RWPE2 (cell line): ENCODE results near the gene KIAA1217.

ENCODE experiments used
- ATAC-seq: fragments of 200-7000 bp; cut with Tn5 transposase; 3 replicates; pipeline ENCODE4 v1.9.1; 2021; ENCODE audit warnings: low read depth
- DNase-seq: peaks from one replicate; pipeline ENCODE4 v3.0.0-alpha.2; 2020; ENCODE audit warnings: low spot score
- H3K27ac ChIP-seq: fragments of 450-650 bp; 2 replicates; pipeline ENCODE4 v1.5.1; 2017; ENCODE audit warnings: mild to moderate bottlenecking; ENCODE audit not compliant: poor library complexity, severe bottlenecking
- H3K27me3 ChIP-seq: fragments of 250-450 bp; sonication (Bioruptor Pico); 2 replicates; pipeline ENCODE4 v1.5.1; 2021; ENCODE audit warnings: mild to moderate bottlenecking, moderate library complexity; ENCODE audit not compliant: insufficient read depth, poor library complexity, severe bottlenecking
- H3K36me3 ChIP-seq: fragments of 250-450 bp; sonication (Bioruptor Pico); 2 replicates; pipeline ENCODE4 v1.5.1; 2020; ENCODE audit warnings: low read depth, mild to moderate bottlenecking, moderate library complexity
- H3K4me1 ChIP-seq: fragments of 250-450 bp; sonication (Bioruptor Pico); 2 replicates; pipeline ENCODE4 v1.5.1; 2021; ENCODE audit warnings: mild to moderate bottlenecking, moderate library complexity; ENCODE audit not compliant: insufficient read depth, poor library complexity, severe bottlenecking
- H3K4me3 ChIP-seq: fragments of 250-450 bp; sonication (Bioruptor Pico); 2 replicates; pipeline ENCODE4 v1.5.1; 2021; ENCODE audit warnings: mild to moderate bottlenecking, moderate library complexity; ENCODE audit not compliant: severe bottlenecking
- H3K9me3 ChIP-seq: fragments of 250-450 bp; sonication (Bioruptor Pico); 2 replicates; pipeline ENCODE4 v1.5.1; 2021; ENCODE audit warnings: mild to moderate bottlenecking, moderate library complexity; ENCODE audit not compliant: severe bottlenecking
- TF ChIP-seq, protein P1 (sequence below): fragments of 450-650 bp; IDR thresholded peaks from one replicate; pipeline ENCODE4 v1.5.1; 2017; ENCODE audit warnings: mild to moderate bottlenecking, moderate library complexity; ENCODE audit not compliant: poor library complexity, severe bottlenecking

The KIAA1217 gene

DNA sequence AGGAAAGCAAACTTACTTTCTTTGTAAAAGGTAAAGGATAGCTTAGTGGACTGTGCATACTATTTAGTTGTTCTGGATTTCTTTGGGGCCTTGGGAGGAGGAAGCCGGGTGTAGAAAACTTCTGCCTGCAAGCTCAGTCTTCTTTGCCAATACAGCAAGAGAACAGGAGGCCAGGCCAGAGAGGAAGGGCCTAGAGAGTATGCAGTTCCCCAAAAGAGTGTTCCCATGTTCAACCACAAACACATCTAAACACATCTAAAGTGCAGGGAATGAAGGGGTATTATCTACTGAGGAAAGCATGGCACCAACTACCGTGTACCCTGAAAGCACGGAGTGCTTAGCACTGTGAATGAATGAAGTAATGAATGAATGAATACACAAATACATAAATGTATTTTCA lies 11.0 kb downstream of the KIAA1217 start:
- Histone ChIP-seq H3K4me1 (no peaks in the 10 kb centered on the region), H3K27me3 (no peaks in the 10 kb centered on the region), H3K4me3 (no peak overlapping the region), H3K9me3 (no peaks in the 10 kb centered on the region), H3K36me3 (no peaks in the 10 kb centered on the region), H3K27ac (no peak overlapping the region)
- ATAC-seq (no peak), DNase-seq (no peak)
- TF ChIP-seq, protein P1, sequence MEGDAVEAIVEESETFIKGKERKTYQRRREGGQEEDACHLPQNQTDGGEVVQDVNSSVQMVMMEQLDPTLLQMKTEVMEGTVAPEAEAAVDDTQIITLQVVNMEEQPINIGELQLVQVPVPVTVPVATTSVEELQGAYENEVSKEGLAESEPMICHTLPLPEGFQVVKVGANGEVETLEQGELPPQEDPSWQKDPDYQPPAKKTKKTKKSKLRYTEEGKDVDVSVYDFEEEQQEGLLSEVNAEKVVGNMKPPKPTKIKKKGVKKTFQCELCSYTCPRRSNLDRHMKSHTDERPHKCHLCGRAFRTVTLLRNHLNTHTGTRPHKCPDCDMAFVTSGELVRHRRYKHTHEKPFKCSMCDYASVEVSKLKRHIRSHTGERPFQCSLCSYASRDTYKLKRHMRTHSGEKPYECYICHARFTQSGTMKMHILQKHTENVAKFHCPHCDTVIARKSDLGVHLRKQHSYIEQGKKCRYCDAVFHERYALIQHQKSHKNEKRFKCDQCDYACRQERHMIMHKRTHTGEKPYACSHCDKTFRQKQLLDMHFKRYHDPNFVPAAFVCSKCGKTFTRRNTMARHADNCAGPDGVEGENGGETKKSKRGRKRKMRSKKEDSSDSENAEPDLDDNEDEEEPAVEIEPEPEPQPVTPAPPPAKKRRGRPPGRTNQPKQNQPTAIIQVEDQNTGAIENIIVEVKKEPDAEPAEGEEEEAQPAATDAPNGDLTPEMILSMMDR, result no peak

- Histone ChIP-seq H3K4me1 (no peaks in the 10 kb centered on the region), H3K27ac (no peak overlapping the region), H3K36me3 (no peaks in the 10 kb centered on the region), H3K9me3 (no peaks in the 10 kb centered on the region), H3K27me3 (no peaks in the 10 kb centered on the region), H3K4me3 (no peak overlapping the region)
- ATAC-seq, result no peak
- DNase-seq, result no peak
- TF ChIP-seq, protein P1, result no peak
Measured at GRCh38 chr10:24223341-24223740, 14.4 kb downstream of the KIAA1217 start.

DNA sequence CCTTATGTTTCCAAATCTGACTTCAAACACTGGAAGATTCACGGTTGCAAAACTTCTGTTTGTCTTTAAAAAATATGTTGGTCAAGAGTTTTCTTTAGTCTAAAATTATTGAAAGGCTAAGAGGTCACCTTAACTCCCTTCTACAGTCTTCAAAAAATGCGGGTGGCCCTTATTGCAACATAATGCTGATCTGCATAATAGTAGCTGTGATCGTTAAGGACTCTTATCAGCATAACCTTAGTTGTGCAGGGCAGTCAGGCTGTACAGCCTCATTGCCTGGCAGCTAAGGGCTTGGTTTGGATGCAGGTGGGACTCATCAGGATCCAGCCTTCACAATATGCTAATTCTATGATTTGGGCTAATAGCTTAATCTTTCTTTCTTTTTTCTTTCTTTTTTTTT lies 15.0 kb downstream of the KIAA1217 start:
- no peaks in the 10 kb centered on the region for H3K36me3 ChIP-seq
- TF ChIP-seq, protein P1, result no peak

GRCh38 chr10:24228642-24229041 lies 19.7 kb downstream of the KIAA1217 start:
- TF ChIP-seq, protein P1, result no peak
- Histone ChIP-seq H3K4me1 (no peaks in the 10 kb centered on the region), H3K27ac (no peak overlapping the region), H3K36me3 (no peaks in the 10 kb centered on the region), H3K27me3 (no peaks in the 10 kb centered on the region), H3K4me3 (no peak overlapping the region), H3K9me3 (no peaks in the 10 kb centered on the region)
- no peak for DNase-seq
- no peak for ATAC-seq

More for the DNA sequence above, 15.0 kb downstream of the KIAA1217 start:
- no peak for ATAC-seq
- Histone ChIP-seq H3K27ac (no peak overlapping the region), H3K4me3 (no peak overlapping the region), H3K9me3 (no peaks in the 10 kb centered on the region), H3K27me3 (no peaks in the 10 kb centered on the region), H3K4me1 (no peaks in the 10 kb centered on the region)
- DNase-seq, result no peak

DNA sequence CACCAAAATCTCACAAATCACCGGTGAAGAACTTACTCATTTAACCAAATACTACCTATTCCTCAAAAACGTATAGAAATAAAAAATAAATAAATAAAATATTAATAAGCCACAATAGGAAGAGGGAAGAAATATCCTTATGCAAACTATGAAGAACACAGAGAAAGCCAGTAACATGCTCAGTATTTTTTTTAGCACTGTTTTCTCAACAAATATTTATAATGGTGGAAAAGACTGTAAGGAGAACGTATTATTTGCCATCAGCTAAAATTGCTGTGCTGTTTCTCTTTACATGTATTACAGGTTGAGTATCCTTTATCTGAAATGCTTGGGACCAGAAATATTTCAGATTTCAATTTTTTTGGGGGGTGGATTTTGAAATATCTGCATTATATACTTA lies 21.0 kb downstream of the KIAA1217 start:
- H3K27me3 ChIP-seq, result no peaks in the 10 kb centered on the region
- ATAC-seq (no peak), DNase-seq (no peak)
- H3K4me3 ChIP-seq, result no peak overlapping the region
- H3K4me1 ChIP-seq, result no peaks in the 10 kb centered on the region
- no peaks in the 10 kb centered on the region for H3K9me3 ChIP-seq
- no peaks in the 10 kb centered on the region for H3K36me3 ChIP-seq
- H3K27ac ChIP-seq, result no peak overlapping the region
- TF ChIP-seq, protein P1, result no peak
